SK-N-MC (cell line): ENCODE measurements around the gene THAP7.

Experiments
- EZH2 ChIP-seq: fragments of 200-600 bp; sonication (generic); IDR thresholded peaks from one replicate; pipeline ENCODE4 v1.6.1; 2017; ENCODE audit warnings: antibody characterized with exemption
- FOXP2 ChIP-seq: optimal IDR thresholded peaks from 2 replicates; pipeline ENCODE3; 2011; ENCODE audit warnings: mild to moderate bottlenecking, moderate library complexity; ENCODE audit not compliant: insufficient read depth; ENCODE audit errors: extremely low read length, control extremely low read depth
- POLR2AphosphoS5 ChIP-seq: IDR thresholded peaks from 2 replicates; pipeline ENCODE4 v1.6.1; 2012; ENCODE audit warnings: mild to moderate bottlenecking, low read depth, low read length, borderline replicate concordance

DNA sequence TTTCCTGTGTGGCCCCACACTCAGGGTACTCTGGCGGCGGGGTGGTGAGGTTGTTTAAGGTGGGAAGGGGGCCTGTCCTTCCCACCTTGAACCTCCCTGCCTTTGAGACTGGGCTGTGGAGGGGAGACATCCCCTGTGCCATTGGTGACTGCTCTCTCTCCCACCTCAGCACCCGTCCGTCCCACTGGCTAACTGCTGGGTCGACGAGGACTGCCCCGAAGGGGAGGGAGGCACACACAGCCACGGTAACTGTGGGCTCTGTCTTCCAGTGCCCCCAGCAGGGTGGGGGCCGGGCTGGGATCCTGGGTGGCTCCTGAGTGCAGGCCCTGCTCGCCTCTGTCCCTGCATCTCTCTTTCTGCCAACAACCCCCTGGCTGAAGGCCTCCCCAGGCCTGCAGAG is 20.6 kb upstream of the THAP7 start:
- TF ChIP-seq EZH2 (no peak), POLR2AphosphoS5 (no peak), FOXP2 (no peak)
